IMR-90 (cell line): Measurements from ENCODE around the gene NHLRC2. TPM values are rescaled to one million over a fixed set of nuclear protein-coding genes. Genes with fewer than 3 reads are reported as not detected.
A peak's percentile ranks its signal among the peaks of the same experiment; 100 is the strongest.

Source experiments
- ATAC-seq: fragments of 200-7000 bp; cut with Tn5 transposase; 2 replicates; pipeline ENCODE4 v1.9.1; 2020; ENCODE audit warnings: low read depth, mild to moderate bottlenecking, moderate library complexity
- BruUV-seq: library from RNA; stranded (reverse); fragments of 400-500 nt; replicated peaks from 2 replicates; lab custom pipeline; 2021; lab: Mats Ljungman, UMichigan
- CTCF ChIA-PET: fragments of 300-600 bp; formaldehyde crosslinking; extraction: SDS; loops from one replicate; lab custom pipeline; 2021; ENCODE audit warnings: antibody characterized with exemption; lab: Yijun Ruan, JAX
- POLR2A ChIA-PET: fragments of 300-600 bp; sonication (Branson Sonifier 250); formaldehyde crosslinking; loops from one replicate; lab custom pipeline; 2022; ENCODE audit warnings: antibody characterized with exemption; ENCODE audit not compliant: unreplicated experiment; lab: Charles Lee
- DNase-seq: peaks from one replicate; pipeline ENCODE4 v3.0.0; 2013
- H2AFZ ChIP-seq: replicated peaks from 2 replicates; pipeline ENCODE3; 2013; ENCODE audit warnings: low read length, mild to moderate bottlenecking; ENCODE audit not compliant: poor library complexity
- H2AK5ac ChIP-seq: 2 replicates; pipeline ENCODE4 v1.6.1; 2013; ENCODE audit warnings: low read depth, low read length, inconsistent platforms
- H2AK9ac ChIP-seq: replicated peaks from 2 replicates; pipeline ENCODE3; 2013; ENCODE audit warnings: mild to moderate bottlenecking, low read depth, low read length, moderate library complexity; ENCODE audit not compliant: poor library complexity
- H2BK120ac ChIP-seq: 2 replicates; pipeline ENCODE4 v1.6.1; 2013; ENCODE audit warnings: low read depth, low read length, inconsistent platforms
- H2BK15ac ChIP-seq: 3 replicates; pipeline ENCODE4 v1.6.1; 2013; ENCODE audit warnings: low read depth, low read length, inconsistent platforms
- H2BK20ac ChIP-seq: 2 replicates; pipeline ENCODE4 v1.6.1; 2013; ENCODE audit warnings: low read depth, mild to moderate bottlenecking, inconsistent platforms, low read length, moderate library complexity
- H2BK5ac ChIP-seq: 2 replicates; pipeline ENCODE4 v1.6.1; 2013; ENCODE audit warnings: mild to moderate bottlenecking, low read depth, low read length, inconsistent platforms; ENCODE audit not compliant: poor library complexity, severe bottlenecking
- H3K14ac ChIP-seq: replicated peaks from 2 replicates; pipeline ENCODE4 v1.6.1; 2013; ENCODE audit warnings: low read depth, low read length, inconsistent platforms
- H3K18ac ChIP-seq: 2 replicates; pipeline ENCODE4 v1.6.1; 2013; ENCODE audit warnings: low read depth, low read length, control low read depth
- H3K23ac ChIP-seq: 2 replicates; pipeline ENCODE4 v1.6.1; 2013; ENCODE audit warnings: low read depth, low read length, inconsistent platforms
- H3K27ac ChIP-seq: 2 replicates; pipeline ENCODE4 v1.5.1; 2013; ENCODE audit warnings: mild to moderate bottlenecking, control low read depth, low read length; ENCODE audit not compliant: insufficient read depth
- H3K27me3 ChIP-seq: 2 replicates; pipeline ENCODE4 v1.6.1; 2013; ENCODE audit warnings: low read length; ENCODE audit not compliant: control insufficient read depth, insufficient read depth
- H3K36me3 ChIP-seq: 2 replicates; pipeline ENCODE4 v1.6.1; 2013; ENCODE audit warnings: low read length, mixed read lengths; ENCODE audit not compliant: control insufficient read depth, insufficient read depth
- H3K4ac ChIP-seq: 2 replicates; pipeline ENCODE4 v1.6.1; 2013; ENCODE audit warnings: low read depth, low read length, inconsistent platforms
- H3K4me1 ChIP-seq: 2 replicates; pipeline ENCODE4 v1.6.1; 2013; ENCODE audit warnings: low read length, mixed read lengths; ENCODE audit not compliant: control insufficient read depth, insufficient read depth
- H3K4me2 ChIP-seq: 2 replicates; pipeline ENCODE4 v1.6.1; 2013; ENCODE audit warnings: low read depth, mild to moderate bottlenecking, control low read depth, low read length, moderate library complexity
- H3K4me3 ChIP-seq: 2 replicates; pipeline ENCODE4 v1.5.1; 2013; ENCODE audit warnings: low read depth, mild to moderate bottlenecking, control low read depth, low read length, moderate library complexity; ENCODE audit not compliant: insufficient read depth
- H3K56ac ChIP-seq: 2 replicates; pipeline ENCODE4 v1.6.1; 2013; ENCODE audit warnings: low read length, inconsistent platforms; ENCODE audit not compliant: insufficient read depth; ENCODE audit errors: extremely low read depth
- H3K79me1 ChIP-seq, 2 experiments: 2 replicates each; pipeline ENCODE4 v1.6.1; 2013; ENCODE audit warnings: low read length in 2 of 2, inconsistent platforms in 1 of 2, low read depth in 1 of 2
- H3K9ac ChIP-seq: 2 replicates; pipeline ENCODE4 v1.6.1; 2013; ENCODE audit warnings: low read depth, low read length, control low read depth
- H3K9me1 ChIP-seq: 2 replicates; pipeline ENCODE4 v1.6.1; 2013; ENCODE audit warnings: low read length, inconsistent platforms; ENCODE audit not compliant: insufficient read depth
- H3K9me3 ChIP-seq: 2 replicates; pipeline ENCODE4 v1.6.1; 2013; ENCODE audit warnings: low read length; ENCODE audit not compliant: control insufficient read depth, insufficient read depth
- H4K20me1 ChIP-seq: 2 replicates; pipeline ENCODE4 v1.6.1; 2013; ENCODE audit warnings: low read length, inconsistent platforms; ENCODE audit not compliant: insufficient read depth
- H4K5ac ChIP-seq: 2 replicates; pipeline ENCODE4 v1.6.1; 2013; ENCODE audit warnings: mild to moderate bottlenecking, low read depth, low read length, control low read depth
- H4K8ac ChIP-seq, 2 experiments: 2 replicates each; pipeline ENCODE4 v1.6.1; 2013; ENCODE audit warnings: low read depth in 2 of 2, low read length in 2 of 2, control low read depth in 1 of 2, inconsistent platforms in 1 of 2
- H4K91ac ChIP-seq: 2 replicates; pipeline ENCODE4 v1.6.1; 2013; ENCODE audit warnings: low read depth, low read length, inconsistent platforms; ENCODE audit not compliant: insufficient read depth
- CEBPB ChIP-seq: IDR thresholded peaks from 2 replicates; pipeline ENCODE4 v1.6.1; 2012; ENCODE audit warnings: low read depth, low read length, improper control_type of control experiment
- FOS ChIP-seq: fragments of 150-350 bp; IDR thresholded peaks from 2 replicates; pipeline ENCODE4 v1.6.1; 2016; ENCODE audit warnings: low read depth, low read length
- MXI1 ChIP-seq: IDR thresholded peaks from 2 replicates; pipeline ENCODE4 v1.6.1; 2012; ENCODE audit warnings: low read depth, mild to moderate bottlenecking, low read length, moderate library complexity, borderline replicate concordance
- NFE2L2 ChIP-seq: fragments of 150-350 bp; IDR thresholded peaks from 2 replicates; pipeline ENCODE4 v1.6.1; 2016; ENCODE audit warnings: low read depth, mild to moderate bottlenecking, low read length
- RAD21 ChIP-seq: IDR thresholded peaks from 2 replicates; pipeline ENCODE4 v1.6.1; 2012; ENCODE audit warnings: low read length, improper control_type of control experiment
- RCOR1 ChIP-seq: IDR thresholded peaks from 2 replicates; pipeline ENCODE4 v1.6.1; 2012; ENCODE audit warnings: mild to moderate bottlenecking, low read length, improper control_type of control experiment; ENCODE audit not compliant: insufficient replicate concordance
- SMC3 ChIP-seq: fragments of 150-350 bp; IDR thresholded peaks from 2 replicates; pipeline ENCODE4 v1.6.1; 2016; ENCODE audit warnings: low read depth, mild to moderate bottlenecking, antibody characterized with exemption, low read length, moderate library complexity
- WGBS, 2 experiments: methylation state at CpG; one replicate each; pipeline versions ENCODE4 v1.1.5 to v1.1.7; 2013; ENCODE audit warnings: missing lambda C conversion rate in 2 of 2; ENCODE audit not compliant: insufficient read length in 1 of 2; ENCODE audit errors: extremely low coverage in 2 of 2; 5-methylcytosine and 5-hydroxymethylcytosine counted together
- dilution Hi-C: fragments of 300-500 bp; cut with HindIII; formaldehyde crosslinking; loops from one replicate; pipeline ENCODE4 v1.14.3; 2018; ENCODE audit warnings: low sequenced_read_pairs; ENCODE audit not compliant: unreplicated experiment
- in situ Hi-C: fragments of 300-500 bp; cut with MboI; formaldehyde crosslinking; loops from 3 replicates; pipeline ENCODE4 v1.14.3; 2019; ENCODE audit warnings: low sequenced_read_pairs, inconsistent platforms, mixed read lengths
- intact Hi-C: fragments of 100-400 bp; cut with micrococcal nuclease; formaldehyde crosslinking; loops from 2 replicates; pipeline ENCODE4 v1.10.0; 2022
- polyA plus RNA-seq, 3 experiments: library from polyadenylated mRNA; depleted of rRNA; stranded (reverse); fragments of >200 nt; gene quantifications; 2 replicates each; pipeline ENCODE4 v1.2.3, GENCODE V29; 2012; ENCODE audit warnings: low replicate concordance in 1 of 3
- total RNA-seq: library from RNA; depleted of rRNA; stranded (reverse); fragments of >200 nt; gene quantifications from 2 replicates; pipeline ENCODE4 v1.2.3, GENCODE V29; 2012
- TF ChIP-seq, protein P1 (sequence below): fragments of 150-350 bp; IDR thresholded peaks from 2 replicates; pipeline ENCODE4 v1.6.1; 2016; ENCODE audit warnings: low read depth, mild to moderate bottlenecking, low read length, moderate library complexity, borderline replicate concordance

Gene NHLRC2
- total and polyA plus RNA-seq, 2 of the 4 experiments (the other 2 are of a cell fraction) = 3.0 to 11.8 TPM

DNA sequence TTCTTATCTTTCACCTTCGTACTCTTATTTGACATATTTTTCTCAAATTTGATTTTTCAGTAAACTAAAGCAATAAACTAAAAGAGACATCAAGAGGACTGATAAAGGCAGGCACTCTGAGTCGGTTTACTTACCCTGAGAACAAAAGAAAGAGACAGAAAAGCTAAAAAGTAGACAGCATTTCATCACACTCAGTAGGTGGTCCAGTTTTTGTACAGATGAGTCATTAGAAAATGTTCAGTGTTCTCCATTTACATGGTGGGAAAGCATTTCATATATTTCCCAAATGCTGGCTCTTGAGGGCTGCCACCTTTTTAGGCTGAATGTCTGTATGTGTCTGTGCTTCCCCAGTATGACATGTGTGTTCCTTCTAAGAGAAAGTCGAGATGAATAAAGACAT is 52.7 kb downstream of the NHLRC2 start:
- dilution Hi-C loops (no loop called here), in situ Hi-C loops (no loop called here), intact Hi-C loops (no loop called here)
- DNase-seq (peak; percentile 29), ATAC-seq (no peak)
- no peak overlapping the region for H4K5ac ChIP-seq
- no peak overlapping the region for H2BK120ac ChIP-seq
- H3K4me1 ChIP-seq = no peaks in the 10 kb centered on the region
- H3K18ac ChIP-seq = no peak overlapping the region
- H4K91ac ChIP-seq = no peak overlapping the region
- BruUV-seq = no TSS peak
- TF ChIP-seq RAD21 = no peak
- no peak for TF ChIP-seq SMC3
- TF ChIP-seq, protein P1, sequence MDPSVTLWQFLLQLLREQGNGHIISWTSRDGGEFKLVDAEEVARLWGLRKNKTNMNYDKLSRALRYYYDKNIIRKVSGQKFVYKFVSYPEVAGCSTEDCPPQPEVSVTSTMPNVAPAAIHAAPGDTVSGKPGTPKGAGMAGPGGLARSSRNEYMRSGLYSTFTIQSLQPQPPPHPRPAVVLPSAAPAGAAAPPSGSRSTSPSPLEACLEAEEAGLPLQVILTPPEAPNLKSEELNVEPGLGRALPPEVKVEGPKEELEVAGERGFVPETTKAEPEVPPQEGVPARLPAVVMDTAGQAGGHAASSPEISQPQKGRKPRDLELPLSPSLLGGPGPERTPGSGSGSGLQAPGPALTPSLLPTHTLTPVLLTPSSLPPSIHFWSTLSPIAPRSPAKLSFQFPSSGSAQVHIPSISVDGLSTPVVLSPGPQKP = no peak
- no peak for TF ChIP-seq FOS
- TF ChIP-seq CEBPB = no peak
- TF ChIP-seq NFE2L2 = no peak
- TF ChIP-seq MXI1 = no peak
- TF ChIP-seq RCOR1 = no peak
- no peak overlapping the region for H3K14ac ChIP-seq
- no peak overlapping the region for H3K9ac ChIP-seq
- H3K4ac ChIP-seq = no peak overlapping the region
- no peaks in the 10 kb centered on the region for H3K9me3 ChIP-seq
- ChIA-PET CTCF (no interaction called here), POLR2A (no interaction called here)
- H4K8ac ChIP-seq = no peak overlapping the region
- no peak overlapping the region for H3K4me2 ChIP-seq
- no peaks in the 10 kb centered on the region for H4K20me1 ChIP-seq
- no peak overlapping the region; the same call in 2 of the 3 replicates for H2BK15ac ChIP-seq
- H2BK5ac ChIP-seq = no peak overlapping the region
- H3K23ac ChIP-seq = no peak overlapping the region
- H3K27ac ChIP-seq = no peak overlapping the region
- no peak overlapping the region for H2AFZ ChIP-seq
- H2BK20ac ChIP-seq = no peak overlapping the region
- H2AK9ac ChIP-seq = no peak overlapping the region
- H3K56ac ChIP-seq = no peak overlapping the region
- no peaks in the 10 kb centered on the region for H3K79me1 ChIP-seq
- peaks cover 16% of the 10 kb centered on the region for H3K36me3 ChIP-seq
- no peak overlapping the region for H3K4me3 ChIP-seq
- no peaks in the 10 kb centered on the region for H3K9me1 ChIP-seq
- WGBS, 2 experiments = no CpG with 5 or more reads among the region's 3 CpGs
- no peak overlapping the region for H2AK5ac ChIP-seq
- no peaks in the 10 kb centered on the region for H3K27me3 ChIP-seq
